ENCODE results near the gene CTNNBL1.

The CTNNBL1 gene

DNA sequence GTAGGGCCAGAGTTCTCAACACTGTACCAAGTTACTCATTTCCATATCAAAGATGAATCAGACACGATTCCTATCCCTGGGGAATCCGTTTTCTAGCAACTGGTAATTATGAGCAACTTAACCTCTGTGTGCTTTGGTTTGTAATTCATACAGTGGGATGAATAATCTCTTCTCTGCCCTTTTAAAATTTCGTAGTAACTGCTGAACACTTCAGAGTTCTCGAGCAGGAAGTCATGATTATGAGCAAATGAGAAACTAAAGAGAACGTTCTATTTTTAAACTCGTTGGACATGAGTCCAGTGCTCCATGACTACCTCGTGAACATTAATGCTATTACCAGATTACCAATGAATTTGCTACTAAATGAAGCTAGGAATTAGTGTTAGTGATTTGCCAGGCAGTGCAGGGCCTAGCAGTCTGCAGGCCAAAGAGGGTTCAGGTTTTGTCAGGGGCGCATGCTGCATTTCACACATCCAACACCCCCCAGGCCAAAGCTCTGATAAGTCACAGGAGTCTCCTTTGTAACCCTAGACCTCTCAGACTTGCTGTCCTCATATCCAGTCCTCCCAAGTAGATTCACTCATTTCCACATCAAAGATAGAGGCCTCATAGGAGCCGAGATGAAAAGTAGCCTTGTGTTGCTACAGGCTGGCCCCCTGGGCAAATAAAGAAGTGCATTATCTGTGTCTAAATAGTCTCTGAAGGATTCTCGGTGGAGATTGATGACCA, 163.3 kb downstream of the CTNNBL1 start:
- no peak for DNase-seq

DNA sequence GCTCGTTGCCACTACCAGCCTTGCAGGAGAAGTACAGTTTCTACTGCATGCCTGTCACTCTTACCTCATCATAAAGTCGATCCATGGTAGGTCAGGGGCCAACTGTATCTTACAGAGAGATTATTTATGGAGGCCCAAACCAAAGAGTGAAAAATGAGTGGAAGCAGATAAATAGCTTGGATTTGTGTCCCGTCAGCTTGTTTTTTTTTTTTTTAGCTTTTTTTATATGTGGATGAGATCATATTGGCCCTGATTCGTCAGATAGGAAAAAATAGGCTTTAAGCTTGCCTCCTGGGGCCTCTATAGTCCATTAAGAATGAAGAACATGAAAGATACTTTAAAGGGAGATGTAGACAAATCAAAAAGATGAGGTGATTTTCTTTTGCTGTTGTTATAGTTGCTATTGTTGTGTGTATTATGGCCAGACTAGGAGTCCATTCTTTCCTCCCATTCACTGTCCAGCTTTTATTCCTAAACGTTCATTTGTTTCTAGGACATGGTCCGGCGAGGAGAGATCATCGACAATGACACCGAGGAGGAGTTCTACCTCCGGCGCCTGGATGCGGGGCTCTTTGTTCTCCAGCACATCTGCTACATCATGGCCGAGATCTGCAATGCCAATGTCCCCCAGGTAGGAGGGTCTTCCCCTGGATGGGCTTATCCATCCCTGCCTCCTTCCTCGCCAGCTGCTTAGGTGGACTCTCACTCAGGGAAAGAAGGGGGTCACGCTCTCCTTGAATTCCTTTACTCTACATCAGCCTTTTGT, 165.8 kb downstream of the CTNNBL1 start:
- no peak for DNase-seq

GRCh38 chr20:37863289-37863688, 169.5 kb downstream of the CTNNBL1 start:
- DNase-seq: no peak

- DNase-seq: no peak
Observed at GRCh38 chr20:37864298-37864697, 170.5 kb downstream of the CTNNBL1 start.

DNA sequence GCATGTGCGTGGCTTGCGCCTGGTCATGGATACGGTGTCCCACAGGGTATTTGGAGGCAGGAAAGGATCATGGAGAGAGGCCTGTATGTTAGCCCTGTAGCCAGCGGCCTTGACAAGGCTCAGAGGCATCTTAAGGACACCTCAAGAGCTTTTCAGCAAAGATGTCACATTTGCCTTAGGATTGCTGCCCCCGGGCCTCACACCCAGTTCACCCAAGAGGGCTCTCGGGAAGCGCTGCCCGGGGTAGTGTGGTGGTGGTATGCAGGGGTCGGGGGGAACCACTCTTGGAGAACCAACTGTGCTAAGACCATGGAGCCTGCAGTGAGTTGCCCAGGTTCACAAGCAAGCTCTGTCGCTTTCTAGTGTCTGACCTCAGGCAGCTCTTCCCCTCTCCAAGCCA, 172.2 kb downstream of the CTNNBL1 start:
- DNase-seq: no peak

DNA sequence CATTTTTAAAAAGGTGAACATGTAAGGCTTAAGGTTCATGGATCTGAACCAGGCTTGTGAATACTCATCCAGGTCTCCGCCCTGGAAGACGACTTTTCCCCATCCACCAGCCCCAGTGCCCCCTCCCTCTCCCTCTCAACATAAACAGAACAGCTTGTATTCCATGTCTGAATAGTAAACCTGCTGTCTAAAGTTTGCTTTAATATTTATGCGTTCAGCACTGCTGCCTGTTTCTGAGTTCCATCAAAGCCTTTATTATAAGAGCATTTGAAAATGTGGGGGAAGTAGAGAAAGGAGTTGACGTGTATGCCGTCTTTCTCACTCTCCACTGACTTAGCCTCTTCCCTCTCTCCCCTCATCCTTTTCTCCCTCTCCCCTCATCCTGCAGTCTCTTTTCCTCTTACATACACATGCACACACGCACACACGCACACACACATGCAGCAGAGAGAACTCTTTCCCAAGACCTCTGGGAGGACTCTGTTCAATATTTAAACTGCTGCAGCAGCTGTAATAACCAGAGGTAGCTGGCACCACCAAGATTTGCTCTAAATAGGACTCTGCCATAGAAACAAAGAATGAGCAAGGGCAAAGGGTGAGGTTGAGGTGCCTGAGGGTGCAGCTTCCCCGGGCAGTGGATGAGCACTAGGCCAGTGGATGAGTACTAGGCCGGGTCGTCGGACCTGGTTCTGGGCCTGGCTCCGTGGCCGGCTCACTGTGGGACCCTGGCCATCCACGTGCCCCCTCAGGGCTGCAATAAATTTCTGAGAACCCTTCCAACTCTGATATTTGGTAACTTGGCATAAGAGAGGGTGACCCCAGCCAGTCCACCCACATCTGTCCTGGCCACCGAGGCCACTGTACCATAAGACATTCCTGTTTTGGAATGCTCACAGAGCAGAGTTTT, 173.7 kb downstream of the CTNNBL1 start:
- no peak for DNase-seq

GRCh38 chr20:37868851-37869333, 175.1 kb downstream of the CTNNBL1 start:
- DNase-seq: no peak

DNA sequence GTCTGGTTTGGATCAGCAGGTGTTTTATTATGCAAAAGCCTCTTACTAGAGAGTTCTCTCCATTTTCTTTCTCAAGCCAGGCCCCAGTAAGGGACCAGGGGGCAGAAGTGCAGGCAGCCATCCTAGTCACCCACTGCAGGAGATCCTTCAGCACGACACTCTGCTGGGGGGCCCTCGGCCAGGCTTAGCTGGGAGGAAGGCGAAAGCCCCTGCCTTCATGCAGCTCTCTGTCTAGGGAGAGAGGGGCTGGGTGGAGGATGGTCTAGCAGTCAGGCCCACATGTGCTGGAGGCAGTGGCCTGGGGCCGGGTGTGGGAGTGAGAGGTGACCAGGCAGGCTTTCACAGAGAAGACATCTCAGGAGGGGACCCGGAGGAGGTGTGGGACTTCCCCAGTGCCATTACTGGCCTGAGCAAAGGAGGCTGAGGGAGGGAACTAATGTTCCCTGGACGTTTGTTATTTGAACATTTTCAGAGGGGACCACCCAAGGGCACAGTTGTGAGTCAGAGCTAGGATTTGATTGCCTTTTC, 175.6 kb downstream of the CTNNBL1 start:
- no peak for DNase-seq

GRCh38 chr20:37870294-37870693, 176.5 kb downstream of the CTNNBL1 start:
- no peak for DNase-seq

DNA sequence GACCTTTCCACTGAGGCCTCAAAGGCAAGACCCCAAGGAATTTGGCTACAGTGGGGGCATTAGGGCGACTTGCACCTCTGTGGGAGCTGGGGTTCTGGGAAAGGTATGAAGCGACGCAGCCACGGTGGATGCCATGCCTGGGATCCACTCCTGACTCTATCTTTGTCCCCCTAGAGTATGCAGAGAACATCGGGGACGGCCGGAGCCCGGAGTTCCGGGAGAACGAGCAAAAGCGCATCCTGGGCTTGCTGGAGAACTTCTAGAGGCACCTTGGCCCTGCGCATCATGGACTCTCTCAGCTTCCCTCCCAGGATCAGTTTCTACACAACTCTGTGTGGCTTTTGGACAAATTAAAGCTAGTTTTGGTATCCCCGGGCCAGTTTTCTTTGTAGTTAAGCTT, 177.9 kb downstream of the CTNNBL1 start:
- DNase-seq: no peak

GRCh38 chr20:37872161-37872560, 178.3 kb downstream of the CTNNBL1 start:
- DNase-seq: no peak

DNA sequence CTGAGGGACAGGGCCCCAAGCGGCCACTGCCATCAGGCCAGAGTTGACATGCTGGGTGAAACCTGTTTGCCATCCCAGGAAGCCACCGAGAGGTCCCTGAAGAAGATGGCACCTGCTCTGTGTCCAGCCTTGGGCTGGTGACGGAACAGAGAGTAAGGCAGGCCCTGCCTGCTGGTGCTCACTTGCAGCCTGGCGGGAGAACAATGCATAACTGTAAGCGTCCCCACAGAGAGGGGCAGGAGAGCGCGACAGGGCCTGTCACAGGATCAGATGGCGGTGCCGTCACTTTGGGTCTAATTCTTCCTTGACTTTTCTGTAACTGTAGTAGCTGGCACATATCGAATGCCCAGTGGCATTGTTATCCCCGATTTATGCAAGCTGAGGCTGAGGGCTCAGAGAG, 180.1 kb downstream of the CTNNBL1 start:
- no peak for DNase-seq

- no peak for DNase-seq
Observed at GRCh38 chr20:37875460-37876175, 181.8 kb downstream of the CTNNBL1 start.

- no peak for DNase-seq
Observed at GRCh38 chr20:37876863-37877262, 183.0 kb downstream of the CTNNBL1 start.

GRCh38 chr20:37877832-37878772, 184.3 kb downstream of the CTNNBL1 start:
- DNase-seq: no peak

DNA sequence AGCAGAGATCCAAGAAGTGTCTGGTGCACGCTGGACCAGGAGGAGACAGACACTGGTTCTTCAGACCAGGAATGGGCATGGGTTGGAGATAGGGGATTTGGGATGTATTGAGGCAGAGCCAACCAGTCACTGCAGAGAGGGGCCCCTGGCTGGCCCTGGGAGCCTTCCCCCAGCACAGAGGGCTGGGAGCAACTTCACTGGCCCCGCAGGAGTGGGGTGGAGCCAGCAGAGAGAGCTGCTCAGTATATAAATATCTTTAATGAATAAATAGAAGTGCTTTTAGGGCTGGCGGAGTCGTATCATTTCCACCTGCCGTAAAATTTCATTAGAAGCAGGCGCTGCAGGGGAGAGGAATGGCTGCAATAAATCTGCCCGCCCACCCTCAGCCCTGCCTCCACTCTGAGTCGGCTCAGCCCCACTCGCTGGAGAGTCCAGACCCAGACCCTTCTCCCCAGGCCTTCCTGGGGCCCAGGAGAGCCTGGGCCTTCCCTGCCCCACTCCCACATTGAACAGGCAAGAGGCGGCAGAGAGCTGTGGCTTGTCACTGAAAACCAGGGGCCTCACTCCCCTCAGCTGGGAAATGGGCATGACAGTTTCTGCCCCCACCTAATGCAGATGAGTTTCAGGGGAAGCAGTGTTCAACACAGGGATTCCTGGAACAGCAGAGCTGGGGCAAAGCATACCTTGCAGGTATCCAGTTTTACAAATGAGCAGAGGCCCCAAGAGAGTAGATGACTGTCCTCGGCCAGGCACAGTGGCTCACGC, 185.2 kb downstream of the CTNNBL1 start:
- no peak for DNase-seq

DNA sequence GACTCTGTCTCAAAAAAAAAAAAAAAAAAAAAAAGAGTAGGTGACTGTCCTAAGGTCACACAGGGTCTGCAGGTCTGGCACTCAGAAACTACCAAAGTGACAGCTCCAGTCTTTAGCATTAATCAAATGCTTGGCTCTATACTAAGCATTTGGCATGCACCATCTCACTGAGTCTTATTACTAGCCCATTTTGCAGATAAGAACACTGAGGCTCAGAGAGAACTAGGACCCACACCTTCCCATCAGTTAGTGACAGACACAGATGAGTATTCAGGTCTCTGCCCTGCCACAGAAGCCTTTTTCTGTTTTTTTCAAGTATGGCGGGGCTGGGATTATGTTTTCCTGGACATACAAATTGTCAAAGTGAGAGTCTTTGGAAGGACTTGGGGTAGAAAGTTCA, 186.0 kb downstream of the CTNNBL1 start:
- DNase-seq: no peak

DNA sequence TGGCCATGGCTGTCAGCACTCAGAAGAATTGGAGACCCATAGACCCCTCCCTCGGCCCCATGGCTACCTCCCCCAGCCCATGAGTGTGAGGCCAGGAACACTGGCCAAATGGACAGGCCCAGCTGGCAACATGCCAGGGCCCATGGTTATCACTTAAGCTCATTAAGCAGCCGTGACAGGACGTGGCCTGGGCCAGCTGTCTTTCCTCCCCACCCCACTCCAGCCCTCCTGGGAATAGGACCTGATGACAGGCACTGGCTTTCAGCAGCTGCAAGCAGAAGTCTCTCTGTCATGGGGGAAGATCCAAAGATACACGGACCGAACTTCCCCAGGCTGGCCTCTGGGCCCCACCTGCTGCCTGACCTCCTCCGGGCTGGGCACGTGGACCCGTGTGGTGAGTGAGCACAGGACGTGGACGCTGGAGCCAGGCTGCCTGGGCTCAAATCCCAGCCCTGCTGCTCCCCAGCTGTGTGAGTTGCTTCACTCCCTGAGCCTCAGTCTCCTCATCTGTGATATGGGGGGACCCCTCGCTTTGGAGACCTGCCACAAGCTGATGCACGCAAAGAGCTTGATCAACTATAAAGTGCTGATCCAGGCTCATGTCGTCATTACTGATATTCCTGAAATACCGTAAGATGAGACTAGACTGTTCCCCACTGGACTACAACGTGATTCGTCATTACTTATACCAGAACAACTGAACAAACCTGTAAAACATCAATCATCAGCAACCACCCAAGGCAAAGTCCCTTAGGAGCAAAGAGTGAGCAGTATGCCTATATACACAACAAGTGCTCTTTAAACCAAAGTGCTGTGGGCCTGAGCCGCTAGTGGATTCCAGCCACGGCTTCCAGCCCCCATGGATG, 187.1 kb downstream of the CTNNBL1 start:
- DNase-seq: no peak

All from CD4-positive, alpha-beta T cell treated with Interferon alpha-2 for 1 hour (primary cell).